SU-DHL-6 (cell line): ENCODE results near the gene MKNK2.

Experiments
- EZH2phosphoT487 ChIP-seq: fragments of 200-600 bp; sonication (generic), shearing (Covaris generic); conservative IDR thresholded peaks from 2 replicates; pipeline ENCODE4 v1.6.1; 2018; ENCODE audit warnings: mild to moderate bottlenecking, antibody characterized with exemption, low read length, moderate library complexity, mixed read lengths
- TF ChIP-seq, protein P1 (sequence below): fragments of 200-600 bp; sonication (generic); IDR thresholded peaks from one replicate; pipeline ENCODE4 v1.5.1; 2017; ENCODE audit warnings: antibody characterized with exemption, mild to moderate bottlenecking, low read length, moderate library complexity; ENCODE audit not compliant: insufficient read depth, poor library complexity, severe bottlenecking

DNA sequence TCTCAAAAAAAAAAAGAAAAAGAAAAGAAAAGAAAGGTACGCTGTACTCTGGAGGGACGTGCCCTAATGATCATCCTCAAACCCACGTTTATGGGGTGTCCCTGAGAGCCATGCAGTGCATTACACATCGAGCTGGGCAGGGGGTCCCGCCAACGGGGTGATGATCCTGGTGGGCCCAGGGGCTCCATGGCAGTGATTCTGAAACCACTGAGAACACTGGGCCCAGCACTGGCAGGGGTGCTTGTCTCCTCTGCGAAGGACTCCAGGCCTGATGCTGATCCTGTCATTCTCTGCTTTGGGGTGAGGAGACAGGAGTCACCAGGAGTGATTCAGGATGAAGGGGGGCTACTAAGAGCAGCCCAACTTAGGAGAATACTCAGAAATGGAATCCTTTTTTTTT is 26.4 kb upstream of the MKNK2 start:
- TF ChIP-seq, protein P1, sequence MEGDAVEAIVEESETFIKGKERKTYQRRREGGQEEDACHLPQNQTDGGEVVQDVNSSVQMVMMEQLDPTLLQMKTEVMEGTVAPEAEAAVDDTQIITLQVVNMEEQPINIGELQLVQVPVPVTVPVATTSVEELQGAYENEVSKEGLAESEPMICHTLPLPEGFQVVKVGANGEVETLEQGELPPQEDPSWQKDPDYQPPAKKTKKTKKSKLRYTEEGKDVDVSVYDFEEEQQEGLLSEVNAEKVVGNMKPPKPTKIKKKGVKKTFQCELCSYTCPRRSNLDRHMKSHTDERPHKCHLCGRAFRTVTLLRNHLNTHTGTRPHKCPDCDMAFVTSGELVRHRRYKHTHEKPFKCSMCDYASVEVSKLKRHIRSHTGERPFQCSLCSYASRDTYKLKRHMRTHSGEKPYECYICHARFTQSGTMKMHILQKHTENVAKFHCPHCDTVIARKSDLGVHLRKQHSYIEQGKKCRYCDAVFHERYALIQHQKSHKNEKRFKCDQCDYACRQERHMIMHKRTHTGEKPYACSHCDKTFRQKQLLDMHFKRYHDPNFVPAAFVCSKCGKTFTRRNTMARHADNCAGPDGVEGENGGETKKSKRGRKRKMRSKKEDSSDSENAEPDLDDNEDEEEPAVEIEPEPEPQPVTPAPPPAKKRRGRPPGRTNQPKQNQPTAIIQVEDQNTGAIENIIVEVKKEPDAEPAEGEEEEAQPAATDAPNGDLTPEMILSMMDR: no peak
- no peak for TF ChIP-seq EZH2phosphoT487
